ENCODE data around the gene STON2.

Gene STON2

DNA sequence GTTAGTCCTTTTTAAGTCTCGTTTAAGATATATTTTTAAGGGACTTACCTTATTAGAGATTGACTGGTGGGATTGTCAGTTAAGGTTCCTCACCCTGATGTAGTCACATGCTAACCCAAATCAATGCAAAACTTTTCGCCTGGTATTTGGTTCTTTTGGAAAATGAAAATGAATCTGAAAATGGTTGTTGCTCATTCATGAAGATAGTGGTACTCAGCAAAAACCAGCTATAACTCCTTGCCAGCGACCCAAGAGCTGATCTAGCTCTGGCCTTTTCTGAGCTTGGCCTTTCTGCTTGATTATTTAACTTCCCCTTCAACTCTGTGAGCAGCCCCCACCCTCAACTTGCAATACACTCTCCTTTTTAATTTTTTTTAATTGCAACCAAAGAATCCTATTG is 94.4 kb downstream of the STON2 start:
- no peak for DNase-seq (ENCODE audit: low read depth, low spot score)
- in situ Hi-C loops (cut with HindIII; ENCODE audit: low sequenced_read_pairs) = no loop called here
- no peak overlapping the region for H3K4me3 ChIP-seq (ENCODE audit: low read depth, low read length)
- TF ChIP-seq, protein P1, sequence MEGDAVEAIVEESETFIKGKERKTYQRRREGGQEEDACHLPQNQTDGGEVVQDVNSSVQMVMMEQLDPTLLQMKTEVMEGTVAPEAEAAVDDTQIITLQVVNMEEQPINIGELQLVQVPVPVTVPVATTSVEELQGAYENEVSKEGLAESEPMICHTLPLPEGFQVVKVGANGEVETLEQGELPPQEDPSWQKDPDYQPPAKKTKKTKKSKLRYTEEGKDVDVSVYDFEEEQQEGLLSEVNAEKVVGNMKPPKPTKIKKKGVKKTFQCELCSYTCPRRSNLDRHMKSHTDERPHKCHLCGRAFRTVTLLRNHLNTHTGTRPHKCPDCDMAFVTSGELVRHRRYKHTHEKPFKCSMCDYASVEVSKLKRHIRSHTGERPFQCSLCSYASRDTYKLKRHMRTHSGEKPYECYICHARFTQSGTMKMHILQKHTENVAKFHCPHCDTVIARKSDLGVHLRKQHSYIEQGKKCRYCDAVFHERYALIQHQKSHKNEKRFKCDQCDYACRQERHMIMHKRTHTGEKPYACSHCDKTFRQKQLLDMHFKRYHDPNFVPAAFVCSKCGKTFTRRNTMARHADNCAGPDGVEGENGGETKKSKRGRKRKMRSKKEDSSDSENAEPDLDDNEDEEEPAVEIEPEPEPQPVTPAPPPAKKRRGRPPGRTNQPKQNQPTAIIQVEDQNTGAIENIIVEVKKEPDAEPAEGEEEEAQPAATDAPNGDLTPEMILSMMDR (IDR thresholded peaks at IDR 0.05; ENCODE audit: low read depth, low read length) = no peak

GRCh38 chr14:81305065-81305464 is 95.1 kb downstream of the STON2 start:
- in situ Hi-C loops (cut with HindIII; ENCODE audit: low sequenced_read_pairs) = no loop called here
- DNase-seq (ENCODE audit: low read depth, low spot score) = no peak
- TF ChIP-seq, protein P1 (IDR thresholded peaks at IDR 0.05; ENCODE audit: low read depth, low read length) = no peak
- H3K4me3 ChIP-seq (ENCODE audit: low read depth, low read length) = no peak overlapping the region

DNA sequence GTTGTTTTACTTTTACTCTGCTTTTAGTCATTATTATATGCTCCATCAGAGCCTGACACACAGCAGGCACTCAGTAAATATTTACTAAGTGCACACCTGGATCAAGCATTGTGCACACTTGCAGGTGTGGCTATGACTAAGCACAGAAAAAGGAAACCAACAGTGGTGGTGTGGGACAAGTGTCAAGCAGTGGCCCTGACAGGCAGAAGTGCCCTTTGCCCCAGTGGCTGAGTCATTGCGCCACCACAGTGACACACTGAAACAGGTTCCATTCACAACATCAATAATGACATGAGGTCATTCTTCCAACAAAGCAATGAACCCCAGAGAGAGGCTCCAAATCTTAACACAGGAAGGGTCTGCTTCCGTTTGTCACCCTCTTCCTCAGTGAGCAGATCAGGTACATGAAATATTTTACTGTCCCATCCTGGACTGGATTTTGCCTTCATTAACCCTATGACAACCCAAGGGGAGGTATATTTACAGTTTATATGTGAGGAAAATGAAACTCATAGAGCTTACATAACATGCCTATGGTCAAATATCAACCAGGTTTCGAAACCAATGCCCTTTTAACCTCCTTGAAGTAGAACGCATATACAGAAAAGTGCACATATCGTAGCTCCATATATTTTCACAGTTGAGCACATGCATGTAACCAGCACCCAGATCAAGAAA is 96.7 kb downstream of the STON2 start:
- no peak overlapping the region for H3K4me3 ChIP-seq (ENCODE audit: low read depth, low read length)
- in situ Hi-C loops (cut with HindIII; ENCODE audit: low sequenced_read_pairs) = no loop called here
- no peak for DNase-seq (ENCODE audit: low read depth, low spot score)
- TF ChIP-seq, protein P1 (IDR thresholded peaks at IDR 0.05; ENCODE audit: low read depth, low read length) = no peak

DNA sequence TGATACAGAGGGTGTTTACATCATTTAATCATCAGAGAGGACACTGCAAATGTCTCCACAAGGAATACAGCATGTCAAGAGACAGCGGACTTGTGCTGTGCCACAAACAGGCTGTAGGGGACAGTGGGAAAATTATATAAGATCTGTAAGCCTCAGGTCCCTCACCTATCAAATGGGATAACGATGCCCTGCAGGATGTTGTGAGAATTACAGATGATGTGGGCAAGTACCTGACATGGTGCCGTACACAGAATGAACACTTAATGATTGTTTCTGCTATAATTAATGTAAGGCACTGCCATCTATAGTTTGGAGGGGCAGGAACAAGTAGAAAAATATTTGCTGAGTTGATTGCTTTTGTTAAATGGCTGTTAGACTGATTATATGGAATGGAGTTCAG is 97.5 kb downstream of the STON2 start:
- TF ChIP-seq, protein P1 (IDR thresholded peaks at IDR 0.05; ENCODE audit: low read depth, low read length) = no peak
- in situ Hi-C loops (cut with HindIII; ENCODE audit: low sequenced_read_pairs) = no loop called here
- H3K4me3 ChIP-seq (ENCODE audit: low read depth, low read length) = no peak overlapping the region
- DNase-seq (ENCODE audit: low read depth, low spot score) = no peak

- no peak for DNase-seq (ENCODE audit: low read depth, low spot score)
- in situ Hi-C loops (cut with HindIII; ENCODE audit: low sequenced_read_pairs) = no loop called here
Observed at GRCh38 chr14:81301813-81302212, 98.3 kb downstream of the STON2 start.

GRCh38 chr14:81301371-81301770 is 98.8 kb downstream of the STON2 start:
- no peak for DNase-seq (ENCODE audit: low read depth, low spot score)
- H3K4me3 ChIP-seq (ENCODE audit: low read depth, low read length) = no peak overlapping the region
- TF ChIP-seq, protein P1 (IDR thresholded peaks at IDR 0.05; ENCODE audit: low read depth, low read length) = no peak
- in situ Hi-C loops (cut with HindIII; ENCODE audit: low sequenced_read_pairs) = no loop called here

More at GRCh38 chr14:81301813-81302212, 98.3 kb downstream of the STON2 start:
- H3K4me3 ChIP-seq (ENCODE audit: low read depth, low read length) = no peak overlapping the region
- TF ChIP-seq, protein P1 (IDR thresholded peaks at IDR 0.05; ENCODE audit: low read depth, low read length) = no peak

Data from astrocyte of the spinal cord (primary cell).